Measurements from ENCODE around the gene AMER3. TPM values are rescaled to one million over a fixed set of nuclear protein-coding genes. Genes with fewer than 3 reads are reported as not detected.

The AMER3 gene
- total and polyA plus RNA-seq, 2 experiments from 2014 or later = 0.05 to 0.49 TPM

DNA sequence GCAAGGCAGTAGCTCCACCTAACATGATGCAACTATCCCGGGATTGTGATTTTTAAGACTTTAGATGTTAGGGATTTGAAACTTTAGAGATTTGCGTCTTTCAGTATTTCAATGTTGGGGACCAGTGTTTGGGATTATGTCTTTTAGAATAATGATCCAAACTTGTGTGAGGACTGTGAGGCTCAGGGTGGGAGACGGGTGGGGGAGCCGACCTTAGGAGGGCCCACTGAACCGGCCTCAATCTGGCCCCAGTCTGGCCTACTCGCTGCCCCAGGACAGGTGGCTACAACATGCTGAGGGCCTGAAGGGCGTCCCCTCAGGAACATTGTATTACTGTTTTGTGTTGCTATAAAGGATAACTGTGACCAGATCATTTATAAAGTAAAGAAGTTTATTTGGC, 10.7 kb downstream of the AMER3 start:
- no peaks in the 10 kb centered on the region for H3K36me3 ChIP-seq (ENCODE audit: insufficient read depth)
- H3F3A ChIP-seq (replicated peaks; ENCODE audit: low read depth) = no peaks in the 10 kb centered on the region
- no peak overlapping the region for H3K4me3 ChIP-seq
- H3K4me2 ChIP-seq = no peak overlapping the region
- ATAC-seq = no peak
- H2AFZ ChIP-seq = no peak overlapping the region
- H3K36me3 Mint-ChIP-seq (ENCODE audit: low read depth) = no peaks in the 10 kb centered on the region
- no peak overlapping the region for H3K27ac ChIP-seq (ENCODE audit: low read depth)
- no peaks in the 10 kb centered on the region; the same call in 2 of the 3 replicates for H3K4me1 Mint-ChIP-seq
- no peaks in the 10 kb centered on the region; the same call in 2 of the 3 replicates for H3K9me3 Mint-ChIP-seq
- TF ChIP-seq, protein P1, sequence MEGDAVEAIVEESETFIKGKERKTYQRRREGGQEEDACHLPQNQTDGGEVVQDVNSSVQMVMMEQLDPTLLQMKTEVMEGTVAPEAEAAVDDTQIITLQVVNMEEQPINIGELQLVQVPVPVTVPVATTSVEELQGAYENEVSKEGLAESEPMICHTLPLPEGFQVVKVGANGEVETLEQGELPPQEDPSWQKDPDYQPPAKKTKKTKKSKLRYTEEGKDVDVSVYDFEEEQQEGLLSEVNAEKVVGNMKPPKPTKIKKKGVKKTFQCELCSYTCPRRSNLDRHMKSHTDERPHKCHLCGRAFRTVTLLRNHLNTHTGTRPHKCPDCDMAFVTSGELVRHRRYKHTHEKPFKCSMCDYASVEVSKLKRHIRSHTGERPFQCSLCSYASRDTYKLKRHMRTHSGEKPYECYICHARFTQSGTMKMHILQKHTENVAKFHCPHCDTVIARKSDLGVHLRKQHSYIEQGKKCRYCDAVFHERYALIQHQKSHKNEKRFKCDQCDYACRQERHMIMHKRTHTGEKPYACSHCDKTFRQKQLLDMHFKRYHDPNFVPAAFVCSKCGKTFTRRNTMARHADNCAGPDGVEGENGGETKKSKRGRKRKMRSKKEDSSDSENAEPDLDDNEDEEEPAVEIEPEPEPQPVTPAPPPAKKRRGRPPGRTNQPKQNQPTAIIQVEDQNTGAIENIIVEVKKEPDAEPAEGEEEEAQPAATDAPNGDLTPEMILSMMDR (conservative IDR thresholded peaks at IDR 0.05; ENCODE audit: low read depth in 2 of 2) = no peak
- no peak for TF ChIP-seq ZNF331 (CRISPR knock-in tag; IDR thresholded peaks at IDR 0.05; ENCODE audit: low read depth)
- H4K20me1 ChIP-seq (replicated peaks; ENCODE audit: insufficient read depth) = no peaks in the 10 kb centered on the region
- no peaks in the 10 kb centered on the region for H3K27me3 ChIP-seq (ENCODE audit: insufficient read depth)
- H3K79me2 ChIP-seq (replicated peaks; ENCODE audit: insufficient read depth) = no peaks in the 10 kb centered on the region
- no peak overlapping the region for H3K4me3 Mint-ChIP-seq
- H3K9me2 ChIP-seq (ENCODE audit: insufficient read depth) = no peaks in the 10 kb centered on the region
- H3K27me3 Mint-ChIP-seq (ENCODE audit: insufficient read depth, low read depth, poor library complexity) = peaks cover 5% of the 10 kb centered on the region
- H3K4me1 ChIP-seq (ENCODE audit: insufficient read depth) = no peaks in the 10 kb centered on the region; the same call in 1 of the 2 replicates
- no peak overlapping the region for H3K27ac Mint-ChIP-seq
- DNase-seq (ENCODE audit: low spot score) = no peak

DNA sequence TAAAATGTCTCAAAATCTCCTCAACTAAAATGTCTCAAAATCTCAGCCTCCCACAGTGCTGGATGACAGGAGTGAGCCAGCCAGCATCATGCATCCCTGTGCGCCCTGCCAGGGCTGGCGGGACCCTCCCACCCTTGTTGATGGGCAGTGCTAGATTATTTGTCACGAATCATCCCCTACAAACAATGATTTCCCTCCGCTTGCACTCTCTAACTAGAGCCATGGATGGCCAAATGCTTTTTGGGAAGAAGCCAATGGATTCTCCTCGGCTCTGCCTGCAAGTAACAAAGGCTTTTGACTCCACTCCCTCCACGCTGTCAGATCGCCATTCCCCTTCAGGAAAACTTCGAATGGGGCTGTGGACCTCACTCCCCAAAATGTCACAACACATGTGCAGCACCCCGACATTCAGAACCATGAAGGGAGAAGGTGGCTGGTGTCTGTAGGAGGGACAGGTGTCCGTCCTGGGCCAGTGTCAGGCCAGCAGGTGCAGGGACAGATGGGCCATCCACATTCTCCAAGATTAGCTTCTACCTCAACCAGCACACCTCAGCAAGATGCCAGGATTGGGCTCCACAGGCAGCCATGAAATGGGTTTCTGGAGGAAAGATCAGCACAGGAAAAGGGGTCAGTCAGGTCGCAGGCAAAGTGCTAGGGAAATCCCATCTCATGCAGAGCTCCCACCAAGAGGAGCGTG, 11.5 kb downstream of the AMER3 start:
- no peaks in the 10 kb centered on the region; the same call in 1 of the 2 replicates for H3K4me1 ChIP-seq (ENCODE audit: insufficient read depth)
- H3K79me2 ChIP-seq (replicated peaks; ENCODE audit: insufficient read depth) = no peaks in the 10 kb centered on the region
- H3F3A ChIP-seq (replicated peaks; ENCODE audit: low read depth) = no peaks in the 10 kb centered on the region
- TF ChIP-seq EZH2 (IDR thresholded peaks at IDR 0.05; ENCODE audit: low read depth, unreplicated experiment) (no peak), CREB1 (CRISPR knock-in tag; IDR thresholded peaks at IDR 0.05; ENCODE audit: low read depth) (no peak), EZH2phosphoT487 (IDR thresholded peaks at IDR 0.05; ENCODE audit: unreplicated experiment) (no peak), STAT1 (IDR thresholded peaks at IDR 0.05; ENCODE audit: unreplicated experiment) (no peak), POLR2AphosphoS5 (IDR thresholded peaks at IDR 0.05; ENCODE audit: low read depth) (no peak), ZNF114 (CRISPR knock-in tag; IDR thresholded peaks at IDR 0.05) (no peak), ZNF331 (CRISPR knock-in tag; IDR thresholded peaks at IDR 0.05; ENCODE audit: low read depth) (no peak), NANOG (IDR thresholded peaks at IDR 0.05; ENCODE audit: borderline replicate concordance) (no peak)
- TF ChIP-seq, protein P2, sequence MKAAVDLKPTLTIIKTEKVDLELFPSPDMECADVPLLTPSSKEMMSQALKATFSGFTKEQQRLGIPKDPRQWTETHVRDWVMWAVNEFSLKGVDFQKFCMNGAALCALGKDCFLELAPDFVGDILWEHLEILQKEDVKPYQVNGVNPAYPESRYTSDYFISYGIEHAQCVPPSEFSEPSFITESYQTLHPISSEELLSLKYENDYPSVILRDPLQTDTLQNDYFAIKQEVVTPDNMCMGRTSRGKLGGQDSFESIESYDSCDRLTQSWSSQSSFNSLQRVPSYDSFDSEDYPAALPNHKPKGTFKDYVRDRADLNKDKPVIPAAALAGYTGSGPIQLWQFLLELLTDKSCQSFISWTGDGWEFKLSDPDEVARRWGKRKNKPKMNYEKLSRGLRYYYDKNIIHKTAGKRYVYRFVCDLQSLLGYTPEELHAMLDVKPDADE (IDR thresholded peaks at IDR 0.05) = no peak
- TF ChIP-seq, protein P3, sequence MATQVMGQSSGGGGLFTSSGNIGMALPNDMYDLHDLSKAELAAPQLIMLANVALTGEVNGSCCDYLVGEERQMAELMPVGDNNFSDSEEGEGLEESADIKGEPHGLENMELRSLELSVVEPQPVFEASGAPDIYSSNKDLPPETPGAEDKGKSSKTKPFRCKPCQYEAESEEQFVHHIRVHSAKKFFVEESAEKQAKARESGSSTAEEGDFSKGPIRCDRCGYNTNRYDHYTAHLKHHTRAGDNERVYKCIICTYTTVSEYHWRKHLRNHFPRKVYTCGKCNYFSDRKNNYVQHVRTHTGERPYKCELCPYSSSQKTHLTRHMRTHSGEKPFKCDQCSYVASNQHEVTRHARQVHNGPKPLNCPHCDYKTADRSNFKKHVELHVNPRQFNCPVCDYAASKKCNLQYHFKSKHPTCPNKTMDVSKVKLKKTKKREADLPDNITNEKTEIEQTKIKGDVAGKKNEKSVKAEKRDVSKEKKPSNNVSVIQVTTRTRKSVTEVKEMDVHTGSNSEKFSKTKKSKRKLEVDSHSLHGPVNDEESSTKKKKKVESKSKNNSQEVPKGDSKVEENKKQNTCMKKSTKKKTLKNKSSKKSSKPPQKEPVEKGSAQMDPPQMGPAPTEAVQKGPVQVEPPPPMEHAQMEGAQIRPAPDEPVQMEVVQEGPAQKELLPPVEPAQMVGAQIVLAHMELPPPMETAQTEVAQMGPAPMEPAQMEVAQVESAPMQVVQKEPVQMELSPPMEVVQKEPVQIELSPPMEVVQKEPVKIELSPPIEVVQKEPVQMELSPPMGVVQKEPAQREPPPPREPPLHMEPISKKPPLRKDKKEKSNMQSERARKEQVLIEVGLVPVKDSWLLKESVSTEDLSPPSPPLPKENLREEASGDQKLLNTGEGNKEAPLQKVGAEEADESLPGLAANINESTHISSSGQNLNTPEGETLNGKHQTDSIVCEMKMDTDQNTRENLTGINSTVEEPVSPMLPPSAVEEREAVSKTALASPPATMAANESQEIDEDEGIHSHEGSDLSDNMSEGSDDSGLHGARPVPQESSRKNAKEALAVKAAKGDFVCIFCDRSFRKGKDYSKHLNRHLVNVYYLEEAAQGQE (IDR thresholded peaks at IDR 0.05; ENCODE audit: unreplicated experiment) = no peak
- no peak overlapping the region for H2AFZ ChIP-seq
- no peak overlapping the region for H3K27ac ChIP-seq (ENCODE audit: low read depth)
- Mint-ChIP-seq H3K36me3 (ENCODE audit: low read depth) (no peaks in the 10 kb centered on the region), H3K4me1 (peaks cover 4% of the 10 kb centered on the region; the same call in 2 of the 3 replicates), H3K27me3 (ENCODE audit: insufficient read depth, low read depth, poor library complexity) (peaks cover 7% of the 10 kb centered on the region), H3K27ac (no peak overlapping the region), H3K4me3 (no peak overlapping the region), H3K9me3 (no peaks in the 10 kb centered on the region; the same call in 2 of the 3 replicates)
- no peaks in the 10 kb centered on the region for H4K20me1 ChIP-seq (replicated peaks; ENCODE audit: insufficient read depth)
- ATAC-seq (no peak), DNase-seq (ENCODE audit: low spot score) (no peak)
- no peak overlapping the region for H3K4me2 ChIP-seq
- H3K36me3 ChIP-seq (ENCODE audit: insufficient read depth) = no peaks in the 10 kb centered on the region
- H3K27me3 ChIP-seq (ENCODE audit: insufficient read depth) = no peaks in the 10 kb centered on the region
- H3K9me2 ChIP-seq (ENCODE audit: insufficient read depth) = no peaks in the 10 kb centered on the region
- H3K4me3 ChIP-seq = no peak overlapping the region
